ENCODE measurements around the gene ACSL4.

- TF ChIP-seq CTCF (IDR thresholded peaks at IDR 0.05) (no peak), POLR2AphosphoS5 (IDR thresholded peaks at IDR 0.05; ENCODE audit: low read depth, low read length) (no peak), SIN3A (IDR thresholded peaks at IDR 0.05; ENCODE audit: borderline replicate concordance, insufficient read depth, low read depth, low read length) (no peak), REST (IDR thresholded peaks at IDR 0.05; ENCODE audit: insufficient read depth in 1 of 2, low read depth in 2 of 2, low read length in 1 of 2) (no peak)
Observed at GRCh38 chrX:109707319-109707718, 25.7 kb downstream of the ACSL4 start.

Data from Panc1 (cell line).